HCT116 (cell line): ENCODE data around the gene ACVR1B. TPM values are rescaled to one million over a fixed set of nuclear protein-coding genes. Genes with fewer than 3 reads are reported as not detected.

Experiments used
- ATAC-seq: fragments of 200-7000 bp; cut with Tn5 transposase; 2 replicates; pipeline ENCODE4 v1.9.1; 2020; ENCODE audit warnings: mild to moderate bottlenecking, moderate library complexity
- BruUV-seq: library from RNA; stranded (reverse); fragments of 400-500 nt; replicated peaks from 2 replicates; lab custom pipeline; 2021; lab: Mats Ljungman, UMichigan
- CTCF ChIA-PET: fragments of 300-600 bp; sonication (Branson Sonifier 250); formaldehyde crosslinking; loops from one replicate; lab custom pipeline; 2021; ENCODE audit warnings: antibody characterized with exemption; lab: Charles Lee
- POLR2A ChIA-PET: fragments of 300-600, 350-600 bp; sonication (Branson Sonifier 250); formaldehyde crosslinking; loops from one replicate; lab custom pipeline; 2021; ENCODE audit warnings: antibody characterized with exemption; lab: Charles Lee
- RAD21 ChIA-PET, 2 experiments: fragments of 300-600 bp; sonication (Branson Sonifier 250); formaldehyde crosslinking; loops; one replicate each; lab custom pipeline; 2023; ENCODE audit warnings: low total read pairs in 2 of 2; ENCODE audit not compliant: uncharacterized antibody in 2 of 2, unreplicated experiment in 2 of 2, low non-redundant PET in 1 of 2; lab: Charles Lee
- DNase-seq: peaks from one replicate; pipeline ENCODE4 v3.0.0-alpha.2; 2010; ENCODE audit warnings: low read depth, low spot score
- H2AFZ ChIP-seq: fragments of 200-600 bp; shearing (Covaris generic), sonication (generic); 2 replicates; pipeline ENCODE4 v1.6.1; 2017; ENCODE audit warnings: low read depth, mixed run types, mixed read lengths, antibody characterized with exemption, low read length; ENCODE audit not compliant: poor library complexity, severe bottlenecking
- H3K27ac ChIP-seq: 2 replicates; pipeline ENCODE4 v1.5.1; 2012; ENCODE audit warnings: low read depth, low read length
- H3K27me3 ChIP-seq: fragments of 200-600 bp; sonication (generic); 2 replicates; pipeline ENCODE4 v1.6.1; 2016; ENCODE audit warnings: mixed run types, low read length, mixed read lengths; ENCODE audit not compliant: insufficient read depth
- H3K36me3 ChIP-seq, 2 experiments: fragments of 200-500 bp in 1 of 2; fragments of 200-600 bp in 1 of 2; sonication (Bioruptor generic) in 1 of 2; sonication (generic) in 1 of 2; 2 replicates each; pipeline versions ENCODE4 v1.5.1 to v1.6.1; 2014 to 2016; ENCODE audit warnings: low read length in 2 of 2, inconsistent platforms in 1 of 2, mixed read lengths in 1 of 2, mixed run types in 1 of 2; ENCODE audit not compliant: insufficient read depth in 2 of 2, control insufficient read depth in 1 of 2
- H3K4me1 ChIP-seq, 2 experiments: fragments of 200-600 bp in 1 of 2; sonication (generic) in 1 of 2; 2 replicates each; pipeline versions ENCODE4 v1.5.1 to v1.6.1; 2012 to 2017; ENCODE audit warnings: low read length in 2 of 2, inconsistent platforms in 1 of 2, mild to moderate bottlenecking in 1 of 2, mixed read lengths in 1 of 2, mixed run types in 1 of 2, moderate library complexity in 1 of 2; ENCODE audit not compliant: insufficient read depth in 2 of 2, control insufficient read depth in 1 of 2
- H3K4me2 ChIP-seq: fragments of 200-600 bp; sonication (generic); 2 replicates; pipeline ENCODE4 v1.6.1; 2017; ENCODE audit warnings: mixed run types, low read length, mixed read lengths
- H3K4me3 ChIP-seq, 2 experiments: fragments of 200-600 bp in 1 of 2; sonication (generic) in 1 of 2; replicated peaks in 1 of 2; 2 replicates each; pipeline ENCODE4 v1.5.1; 2011 to 2016; ENCODE audit warnings: low read length in 2 of 2, control low read depth in 1 of 2, low read depth in 1 of 2, mild to moderate bottlenecking in 1 of 2, mixed read lengths in 1 of 2, mixed run types in 1 of 2
- H3K79me2 ChIP-seq: fragments of 200-600 bp; sonication (generic); 2 replicates; pipeline ENCODE4 v1.6.1; 2017; ENCODE audit warnings: mild to moderate bottlenecking, mixed run types, low read length, moderate library complexity, mixed read lengths; ENCODE audit not compliant: insufficient read depth
- H3K9ac ChIP-seq: fragments of 200-600 bp; sonication (generic); 2 replicates; pipeline ENCODE4 v1.6.1; 2016; ENCODE audit warnings: low read length, mixed read lengths
- H3K9me2 ChIP-seq: fragments of 200-600 bp; sonication (generic), shearing (Covaris generic); 2 replicates; pipeline ENCODE4 v1.6.1; 2017; ENCODE audit warnings: mixed run types, mild to moderate bottlenecking, moderate library complexity; ENCODE audit not compliant: insufficient read depth
- H3K9me3 ChIP-seq, 2 experiments: fragments of 200-500 bp in 1 of 2; fragments of 200-600 bp in 1 of 2; sonication (Bioruptor generic) in 1 of 2; sonication (generic) in 1 of 2; 2 replicates each; pipeline ENCODE4 v1.6.1; 2014 to 2017; ENCODE audit warnings: low read length in 2 of 2, mixed read lengths in 2 of 2, inconsistent platforms in 1 of 2, low read depth in 1 of 2, mild to moderate bottlenecking in 1 of 2, mixed run types in 1 of 2, moderate library complexity in 1 of 2; ENCODE audit not compliant: control insufficient read depth in 1 of 2, insufficient read depth in 1 of 2
- H4K20me1 ChIP-seq: fragments of 200-600 bp; sonication (generic), shearing (Covaris generic); 2 replicates; pipeline ENCODE4 v1.6.1; 2017; ENCODE audit warnings: mixed run types, mild to moderate bottlenecking, moderate library complexity; ENCODE audit not compliant: insufficient read depth
- EZH2 ChIP-seq: fragments of 200-600 bp; sonication (generic); IDR thresholded peaks from 2 replicates; pipeline ENCODE4 v1.6.1; 2017; ENCODE audit warnings: antibody characterized with exemption, mixed run types
- FOSL1 ChIP-seq: IDR thresholded peaks from 2 replicates; pipeline ENCODE4 v1.6.1; 2012; ENCODE audit warnings: low read depth
- REST ChIP-seq: IDR thresholded peaks from 2 replicates; pipeline ENCODE4 v1.6.1; 2012; ENCODE audit warnings: low read depth
- SIN3A ChIP-seq: IDR thresholded peaks from 2 replicates; pipeline ENCODE4 v1.6.1; 2012; ENCODE audit warnings: low read depth
- SRF ChIP-seq: IDR thresholded peaks from 2 replicates; pipeline ENCODE4 v1.6.1; 2012; ENCODE audit warnings: low read depth
- intact Hi-C: fragments of 100-400 bp; cut with micrococcal nuclease; formaldehyde crosslinking; loops from 2 replicates; pipeline ENCODE4 v1.10.0; 2022
- total RNA-seq: library from RNA; stranded (reverse); gene quantifications from one replicate; pipeline ENCODE4 v1.2.1, GENCODE V29; 2021; ENCODE audit not compliant: unreplicated experiment
- TF ChIP-seq, protein P1 (sequence below), 3 experiments: fragments of 200-600 bp in 1 of 3; sonication (generic) in 1 of 3; IDR thresholded peaks in 2 of 3; conservative IDR thresholded peaks in 1 of 3; 2 replicates each; pipeline ENCODE4 v1.5.1; 2012 to 2017; ENCODE audit warnings: low read depth in 2 of 3, low read length in 2 of 3, antibody characterized with exemption in 1 of 3, borderline replicate concordance in 1 of 3, control low read depth in 1 of 3, mild to moderate bottlenecking in 1 of 3, mixed read lengths in 1 of 3, mixed run types in 1 of 3, moderate library complexity in 1 of 3; ENCODE audit not compliant: insufficient read depth in 1 of 3

ACVR1B gene
- total RNA-seq, 1 experiment from 2014 or later: 22.7 TPM

GRCh38 chr12:51975196-51975595 lies 23.7 kb downstream of the ACVR1B start:
- CTCF ChIA-PET: no interaction called here
- intact Hi-C loops: loop anchor here (5.0 kb wide), 1 partner anchor 148 kb away; no protein-coding TSS in a partner anchor
- Histone ChIP-seq H3K27me3 (no peaks in the 10 kb centered on the region), H4K20me1 (no peaks in the 10 kb centered on the region; the same call in 1 of the 2 replicates), H3K9me2 (no peaks in the 10 kb centered on the region), H3K4me2 (no peak overlapping the region), H3K4me1 (peaks cover 12 to 17% of the 10 kb centered on the region in 2 experiments), H2AFZ (no peak overlapping the region), H3K4me3 (no peak overlapping the region), H3K79me2 (peaks cover 40% of the 10 kb centered on the region), H3K9ac (no peak overlapping the region), H3K27ac (no peak overlapping the region), H3K9me3 (no peaks in the 10 kb centered on the region), H3K36me3 (peaks cover 5 to 13% of the 10 kb centered on the region in 2 experiments; a peak in 2 of 4 replicates)
- POLR2A ChIA-PET: no interaction called here
- no peak for DNase-seq
- no TSS peak for BruUV-seq
- TF ChIP-seq REST: no peak
- no peak for TF ChIP-seq EZH2
- TF ChIP-seq SIN3A: no peak
- TF ChIP-seq FOSL1: no peak
- TF ChIP-seq, protein P1, sequence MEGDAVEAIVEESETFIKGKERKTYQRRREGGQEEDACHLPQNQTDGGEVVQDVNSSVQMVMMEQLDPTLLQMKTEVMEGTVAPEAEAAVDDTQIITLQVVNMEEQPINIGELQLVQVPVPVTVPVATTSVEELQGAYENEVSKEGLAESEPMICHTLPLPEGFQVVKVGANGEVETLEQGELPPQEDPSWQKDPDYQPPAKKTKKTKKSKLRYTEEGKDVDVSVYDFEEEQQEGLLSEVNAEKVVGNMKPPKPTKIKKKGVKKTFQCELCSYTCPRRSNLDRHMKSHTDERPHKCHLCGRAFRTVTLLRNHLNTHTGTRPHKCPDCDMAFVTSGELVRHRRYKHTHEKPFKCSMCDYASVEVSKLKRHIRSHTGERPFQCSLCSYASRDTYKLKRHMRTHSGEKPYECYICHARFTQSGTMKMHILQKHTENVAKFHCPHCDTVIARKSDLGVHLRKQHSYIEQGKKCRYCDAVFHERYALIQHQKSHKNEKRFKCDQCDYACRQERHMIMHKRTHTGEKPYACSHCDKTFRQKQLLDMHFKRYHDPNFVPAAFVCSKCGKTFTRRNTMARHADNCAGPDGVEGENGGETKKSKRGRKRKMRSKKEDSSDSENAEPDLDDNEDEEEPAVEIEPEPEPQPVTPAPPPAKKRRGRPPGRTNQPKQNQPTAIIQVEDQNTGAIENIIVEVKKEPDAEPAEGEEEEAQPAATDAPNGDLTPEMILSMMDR (IDR thresholded peaks at IDR 0.05 in 2 of 3, conservative IDR thresholded peaks at IDR 0.05 in 1 of 3; ENCODE audit: borderline replicate concordance in 1 of 3, insufficient read depth in 1 of 3, low read depth in 2 of 3, low read length in 2 of 3): no peak
- no peak for TF ChIP-seq SRF
- RAD21 ChIA-PET: no interaction called here
- no peak for ATAC-seq
